HUES64 (cell line): ENCODE results near the gene PLCL1.

ENCODE experiments used
- H3K27ac ChIP-seq: 2 replicates; pipeline ENCODE4 v1.7.0; 2013; ENCODE audit warnings: low read depth, low read length, inconsistent platforms
- H3K27me3 ChIP-seq: 2 replicates; pipeline ENCODE4 v1.6.1; 2013; ENCODE audit warnings: mild to moderate bottlenecking, low read length; ENCODE audit not compliant: insufficient read depth
- H3K36me3 ChIP-seq: 2 replicates; pipeline ENCODE4 v1.6.1; 2013; ENCODE audit warnings: mild to moderate bottlenecking, low read length; ENCODE audit not compliant: insufficient read depth
- H3K4me1 ChIP-seq: 2 replicates; pipeline ENCODE4 v1.6.1; 2013; ENCODE audit warnings: mild to moderate bottlenecking, low read length, moderate library complexity; ENCODE audit not compliant: insufficient read depth
- H3K4me3 ChIP-seq: 2 replicates; pipeline ENCODE4 v1.5.1; 2013; ENCODE audit warnings: mild to moderate bottlenecking, low read length, moderate library complexity
- H3K9ac ChIP-seq: 2 replicates; pipeline ENCODE4 v1.6.1; 2013; ENCODE audit warnings: mild to moderate bottlenecking, low read depth, low read length
- H3K9me3 ChIP-seq: 2 replicates; pipeline ENCODE4 v1.6.1; 2013; ENCODE audit warnings: low read depth, low read length; ENCODE audit not compliant: insufficient read depth
- WGBS: fragments of 150-250, 120-280 bp; methylation state at CpG from one replicate; pipeline ENCODE4 v1.1.7; 2013; ENCODE audit warnings: missing lambda C conversion rate; 5-methylcytosine and 5-hydroxymethylcytosine counted together

PLCL1 gene

GRCh38 chr2:197862246-197862955 lies 58.0 kb downstream of the PLCL1 start:
- no peaks in the 10 kb centered on the region for H3K36me3 ChIP-seq
- H3K4me3 ChIP-seq = no peak overlapping the region
- H3K9me3 ChIP-seq = peaks cover 10% of the 10 kb centered on the region; the same call in 1 of the 2 replicates
- no peak overlapping the region for H3K9ac ChIP-seq
- no peak overlapping the region for H3K27ac ChIP-seq
- peaks cover 5% of the 10 kb centered on the region; the same call in 1 of the 2 replicates for H3K4me1 ChIP-seq
- H3K27me3 ChIP-seq = no peaks in the 10 kb centered on the region
- WGBS = 93% methylated on average over 1 of the region's 1 CpG

- Histone ChIP-seq H3K36me3 (no peaks in the 10 kb centered on the region), H3K27me3 (no peaks in the 10 kb centered on the region), H3K4me1 (0 out of 2 replicates have a peak, but pooled peaks cover 3% of the 10 kb centered on the region), H3K9me3 (peaks cover 5% of the 10 kb centered on the region; the same call in 1 of the 2 replicates), H3K4me3 (no peak overlapping the region), H3K9ac (no peak overlapping the region), H3K27ac (no peak overlapping the region)
- WGBS = no CpG with 5 or more reads among the region's 1 CpG
Observed at GRCh38 chr2:197863744-197864143, 59.4 kb downstream of the PLCL1 start.

- Histone ChIP-seq H3K36me3 (no peaks in the 10 kb centered on the region), H3K27me3 (no peaks in the 10 kb centered on the region), H3K4me1 (0 out of 2 replicates have a peak, but pooled peaks cover 3% of the 10 kb centered on the region), H3K4me3 (no peak overlapping the region), H3K9ac (no peak overlapping the region), H3K27ac (no peak overlapping the region), H3K9me3 (no peaks in the 10 kb centered on the region)
Observed at GRCh38 chr2:197866455-197866854, 62.1 kb downstream of the PLCL1 start.

- H3K4me1 ChIP-seq = peaks cover 6% of the 10 kb centered on the region
- H3K4me3 ChIP-seq = no peak overlapping the region
- WGBS = 87% methylated on average over 2 of the region's 2 CpGs
- H3K9me3 ChIP-seq = no peaks in the 10 kb centered on the region
- H3K27ac ChIP-seq = no peak overlapping the region
- no peaks in the 10 kb centered on the region for H3K36me3 ChIP-seq
- H3K27me3 ChIP-seq = no peaks in the 10 kb centered on the region
- no peak overlapping the region for H3K9ac ChIP-seq
Observed at GRCh38 chr2:197867033-197867432, 62.6 kb downstream of the PLCL1 start.

- WGBS = 62% methylated on average over 3 of the region's 3 CpGs
- Histone ChIP-seq H3K36me3 (no peaks in the 10 kb centered on the region), H3K27ac (no peak overlapping the region), H3K9me3 (no peaks in the 10 kb centered on the region), H3K27me3 (no peaks in the 10 kb centered on the region), H3K4me3 (no peak overlapping the region), H3K9ac (no peak overlapping the region), H3K4me1 (peaks cover 11% of the 10 kb centered on the region)
Observed at GRCh38 chr2:197867624-197868023, 63.2 kb downstream of the PLCL1 start.

GRCh38 chr2:197868206-197868605 lies 63.8 kb downstream of the PLCL1 start:
- WGBS = 93% methylated on average over 3 of the region's 3 CpGs
- Histone ChIP-seq H3K4me1 (peaks cover 17% of the 10 kb centered on the region), H3K9ac (no peak overlapping the region), H3K27ac (no peak overlapping the region), H3K36me3 (no peaks in the 10 kb centered on the region), H3K4me3 (no peak overlapping the region), H3K27me3 (no peaks in the 10 kb centered on the region), H3K9me3 (no peaks in the 10 kb centered on the region)

GRCh38 chr2:197869041-197869440 lies 64.6 kb downstream of the PLCL1 start:
- Histone ChIP-seq H3K4me1 (peaks cover 25% of the 10 kb centered on the region), H3K9ac (no peak overlapping the region), H3K27me3 (no peaks in the 10 kb centered on the region), H3K36me3 (no peaks in the 10 kb centered on the region), H3K27ac (no peak overlapping the region), H3K4me3 (no peak overlapping the region), H3K9me3 (no peaks in the 10 kb centered on the region)
- WGBS = 100% methylated on average over 1 of the region's 2 CpGs

GRCh38 chr2:197869501-197870111 lies 65.2 kb downstream of the PLCL1 start:
- Histone ChIP-seq H3K9ac (no peak overlapping the region), H3K27me3 (no peaks in the 10 kb centered on the region), H3K9me3 (no peaks in the 10 kb centered on the region), H3K27ac (no peak overlapping the region), H3K4me1 (peaks cover 25% of the 10 kb centered on the region), H3K4me3 (no peak overlapping the region), H3K36me3 (no peaks in the 10 kb centered on the region)
- WGBS = 90% methylated on average over 8 of the region's 8 CpGs

GRCh38 chr2:197870137-197870536 lies 65.7 kb downstream of the PLCL1 start:
- no peaks in the 10 kb centered on the region for H3K36me3 ChIP-seq
- WGBS = 100% methylated on average over 1 of the region's 2 CpGs
- no peaks in the 10 kb centered on the region for H3K9me3 ChIP-seq
- H3K27me3 ChIP-seq = no peaks in the 10 kb centered on the region
- H3K9ac ChIP-seq = no peak overlapping the region
- no peak overlapping the region for H3K27ac ChIP-seq
- no peak overlapping the region for H3K4me3 ChIP-seq
- peaks cover 25% of the 10 kb centered on the region for H3K4me1 ChIP-seq

- H3K27ac ChIP-seq = no peak overlapping the region
- no peak overlapping the region for H3K9ac ChIP-seq
- H3K36me3 ChIP-seq = no peaks in the 10 kb centered on the region
- H3K4me1 ChIP-seq = peaks cover 29% of the 10 kb centered on the region
- no peak overlapping the region for H3K4me3 ChIP-seq
- no peaks in the 10 kb centered on the region for H3K9me3 ChIP-seq
- no peaks in the 10 kb centered on the region for H3K27me3 ChIP-seq
- WGBS = 85% methylated on average over 3 of the region's 3 CpGs
Observed at GRCh38 chr2:197871780-197872456, 67.5 kb downstream of the PLCL1 start.

GRCh38 chr2:197873293-197873701 lies 68.9 kb downstream of the PLCL1 start:
- Histone ChIP-seq H3K27ac (peak overlapping the region; percentile 57), H3K36me3 (no peaks in the 10 kb centered on the region), H3K9ac (no peak overlapping the region), H3K9me3 (no peaks in the 10 kb centered on the region), H3K27me3 (no peaks in the 10 kb centered on the region), H3K4me1 (peaks cover 26% of the 10 kb centered on the region), H3K4me3 (0 out of 2 replicates have a peak overlapping the region, but pooled peaks have one; percentile 12)
- WGBS = 38% methylated on average over 4 of the region's 4 CpGs
